Epithelial cell of prostate (primary cell): ENCODE results near the gene CCL21.
A peak's percentile ranks its signal among the peaks of the same experiment; 100 is the strongest.
"Not testable (repeated sequence)": the region's sequence is repeated elsewhere in the genome, so short reads cannot be mapped to it uniquely, and the experiment has no call there.

ENCODE experiments used
- DNase-seq: peaks from one replicate; pipeline ENCODE4 v3.0.0-alpha.2; 2011; ENCODE audit warnings: low read depth, low spot score
- H3K27ac ChIP-seq: fragments of 450-650 bp; 2 replicates; pipeline ENCODE4 v1.5.1; 2017; ENCODE audit warnings: mild to moderate bottlenecking

The CCL21 gene, protein sequence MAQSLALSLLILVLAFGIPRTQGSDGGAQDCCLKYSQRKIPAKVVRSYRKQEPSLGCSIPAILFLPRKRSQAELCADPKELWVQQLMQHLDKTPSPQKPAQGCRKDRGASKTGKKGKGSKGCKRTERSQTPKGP

GRCh38 chr9:34710023-34710422, at the start of gene CCL21:
TSS of gene CCL21 (minus strand) at chr9:34710136. CDS start at chr9:34710066, 70 bp downstream.
- no peak for DNase-seq
- H3K27ac ChIP-seq = no peak within 1 kb of the TSS

DNA sequence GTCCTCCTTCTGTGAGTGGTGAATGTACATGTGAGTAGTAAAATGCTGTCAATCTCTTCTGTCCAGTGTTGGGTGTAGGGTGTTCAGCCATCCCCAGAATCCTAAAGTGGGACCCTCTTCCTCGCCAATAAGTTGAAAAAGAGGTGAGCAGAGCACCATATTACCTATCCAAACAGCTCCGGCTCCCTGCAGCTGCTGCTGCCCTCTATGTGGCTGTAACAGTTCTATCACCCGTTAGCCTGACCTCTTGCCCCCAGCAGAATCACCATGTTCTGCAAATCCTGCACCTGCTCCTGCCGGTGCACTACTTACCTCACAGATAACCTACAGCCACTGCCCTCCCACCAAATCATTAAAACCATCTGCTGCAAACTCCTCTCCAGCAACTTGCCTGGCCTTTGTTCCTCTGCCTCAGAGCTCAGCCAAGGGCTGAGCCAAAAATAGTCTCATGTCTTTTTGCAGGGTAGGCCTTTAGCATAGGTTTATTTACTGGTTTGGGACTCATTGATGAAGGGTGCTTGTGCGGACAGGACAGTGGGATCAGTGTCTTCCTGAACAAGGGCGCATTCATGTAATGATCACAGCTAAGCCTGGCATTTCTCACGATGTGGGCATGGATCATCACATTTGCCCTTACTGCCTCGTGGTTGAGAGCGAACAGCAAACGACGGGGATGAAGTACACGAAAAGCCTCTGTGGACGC, 49.6 kb upstream of the CCL21 start:
- H3K27ac ChIP-seq = no peak overlapping the region

GRCh38 chr9:34750320-34750719, 40.4 kb upstream of the CCL21 start:
- not testable (repeated sequence) for DNase-seq, H3K27ac ChIP-seq

More for the DNA sequence above, 49.6 kb upstream of the CCL21 start:
- no peak for DNase-seq

- DNase-seq = no peak
- H3K27ac ChIP-seq = peak overlapping the region; percentile 98
Observed at GRCh38 chr9:34746526-34746925, 36.6 kb upstream of the CCL21 start.

DNA sequence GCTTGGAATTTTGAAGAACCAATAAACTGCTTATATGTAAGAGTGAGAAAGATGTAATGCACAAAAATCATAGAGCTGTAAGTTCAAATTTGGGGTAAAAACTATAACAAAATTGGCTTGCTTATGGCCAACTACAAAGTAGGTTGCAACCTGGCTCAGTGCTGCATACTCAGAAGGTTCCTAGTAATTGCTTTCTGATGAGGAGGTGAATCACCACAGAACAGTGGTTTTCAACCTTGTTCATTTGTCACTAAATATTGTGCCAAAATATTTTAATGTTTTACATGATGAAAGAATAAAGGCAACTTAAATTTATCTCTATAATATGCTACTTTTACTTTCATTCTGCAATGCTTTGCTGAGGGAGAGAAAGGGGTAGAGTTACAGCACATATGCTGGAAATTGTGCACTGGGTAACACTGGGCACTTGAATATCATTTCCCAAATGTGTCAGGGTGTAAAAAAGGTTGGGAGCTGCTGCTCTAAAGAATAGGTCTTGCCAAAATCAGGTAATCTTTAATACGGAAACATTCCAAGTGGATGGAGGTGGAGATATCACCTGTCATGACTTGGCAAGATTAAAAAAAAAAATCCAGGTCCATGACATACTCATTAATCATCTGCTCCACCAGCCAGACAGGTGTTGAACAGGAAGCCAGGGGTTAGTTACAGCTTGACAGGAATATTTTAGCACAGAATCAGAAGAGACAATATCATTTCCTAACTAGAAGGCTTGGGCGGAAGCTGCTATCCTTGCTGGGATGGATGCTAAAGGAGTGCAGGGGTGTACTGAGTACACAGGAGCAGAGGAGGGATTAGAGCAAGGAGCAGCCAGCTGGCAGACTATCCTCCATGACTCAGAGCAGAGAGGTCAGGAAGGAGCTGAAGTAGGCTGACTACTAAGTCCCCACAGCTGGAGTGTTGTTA, 34.6 kb upstream of the CCL21 start:
- H3K27ac ChIP-seq = peak overlapping the region; percentile 98
- peak; percentile 96 for DNase-seq

DNA sequence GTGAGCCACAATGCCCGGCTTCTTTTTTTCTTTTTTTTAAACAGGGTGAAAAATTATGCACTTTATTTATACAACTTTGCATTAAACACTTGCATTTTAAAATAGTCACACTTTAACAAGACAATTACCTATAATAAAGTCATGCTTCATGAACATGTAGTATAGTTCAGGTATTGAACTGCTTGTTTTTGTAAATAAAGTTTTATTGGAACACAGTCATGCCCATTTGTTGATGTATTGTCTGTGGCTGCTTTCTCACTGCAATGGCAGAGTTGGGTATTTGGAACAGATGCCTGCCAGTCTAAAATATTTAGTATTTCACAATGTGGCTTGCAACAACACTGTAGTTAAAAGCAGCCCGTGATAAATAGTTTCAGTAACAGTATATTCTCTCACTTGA, 32.8 kb upstream of the CCL21 start:
- peak overlapping the region; percentile 98 for H3K27ac ChIP-seq
- no peak for DNase-seq

DNA sequence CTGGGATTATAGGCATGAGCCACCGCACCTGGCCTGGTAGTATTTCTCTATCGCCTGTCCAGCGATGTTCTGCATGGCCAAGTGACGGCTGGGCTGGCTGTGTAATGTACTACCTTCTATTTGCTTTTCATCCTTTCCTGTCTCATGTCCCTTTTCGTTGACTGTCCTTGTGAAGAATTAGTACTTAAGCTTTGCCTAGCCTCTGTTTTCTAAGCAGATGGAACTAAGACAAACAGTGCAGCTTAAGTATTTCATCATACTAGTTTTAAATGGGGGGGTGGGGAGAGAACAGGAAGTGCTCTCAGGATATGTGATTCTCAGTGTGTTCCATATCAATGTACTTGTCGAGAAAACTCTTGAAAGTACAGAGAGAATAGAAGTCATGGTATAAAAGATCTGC, 31.7 kb upstream of the CCL21 start:
- no peak for DNase-seq
- H3K27ac ChIP-seq = peak overlapping the region; percentile 98

DNA sequence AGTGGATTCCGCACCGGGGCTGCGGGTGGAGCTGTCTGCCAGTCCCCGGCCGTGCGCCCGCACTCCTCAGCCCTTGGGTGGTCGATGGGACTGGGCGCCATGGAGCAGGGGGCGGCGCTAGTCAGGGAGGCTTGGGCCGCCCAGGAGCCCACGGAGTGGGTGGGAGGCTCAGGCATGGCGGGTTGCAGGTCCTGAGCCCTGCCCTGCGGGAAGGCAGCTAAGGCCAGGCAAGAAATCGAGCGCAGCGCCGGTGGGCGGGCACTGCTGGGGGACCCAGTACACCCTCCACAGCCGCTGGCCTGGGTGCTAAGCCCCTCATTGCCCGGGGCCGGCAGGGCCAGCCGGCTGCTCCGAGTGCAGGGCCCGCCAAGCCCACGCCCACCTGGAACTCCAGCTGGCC, 30.2 kb upstream of the CCL21 start:
- not testable (repeated sequence) for H3K27ac ChIP-seq, DNase-seq

DNA sequence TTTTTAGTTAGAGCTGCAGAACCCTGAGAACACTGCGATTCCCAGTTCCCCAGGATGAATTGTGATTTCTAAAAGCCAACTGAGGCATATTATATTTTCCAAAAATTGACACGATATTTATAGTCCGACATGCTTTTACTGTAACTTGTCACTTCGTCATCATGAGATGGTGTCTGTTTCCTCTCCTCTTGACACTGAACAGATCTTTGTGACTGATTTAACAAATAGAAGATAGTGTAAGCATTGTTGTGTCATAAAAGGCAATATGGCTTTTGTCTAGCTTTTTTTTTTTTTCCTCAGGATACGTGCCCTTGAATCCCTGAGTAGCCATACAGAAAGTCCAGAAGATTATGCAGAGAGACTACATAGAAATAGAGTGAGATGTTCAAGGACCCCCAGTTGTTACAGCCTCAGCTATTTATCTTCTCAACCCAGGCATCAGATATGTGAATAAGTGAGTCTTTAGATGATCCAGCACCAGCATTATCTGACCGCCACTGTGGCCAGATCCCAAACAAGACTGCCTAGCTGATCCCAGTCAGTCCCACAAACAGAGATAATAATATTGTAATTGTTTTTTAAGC, 27.8 kb upstream of the CCL21 start:
- no peak overlapping the region for H3K27ac ChIP-seq
- no peak for DNase-seq

DNA sequence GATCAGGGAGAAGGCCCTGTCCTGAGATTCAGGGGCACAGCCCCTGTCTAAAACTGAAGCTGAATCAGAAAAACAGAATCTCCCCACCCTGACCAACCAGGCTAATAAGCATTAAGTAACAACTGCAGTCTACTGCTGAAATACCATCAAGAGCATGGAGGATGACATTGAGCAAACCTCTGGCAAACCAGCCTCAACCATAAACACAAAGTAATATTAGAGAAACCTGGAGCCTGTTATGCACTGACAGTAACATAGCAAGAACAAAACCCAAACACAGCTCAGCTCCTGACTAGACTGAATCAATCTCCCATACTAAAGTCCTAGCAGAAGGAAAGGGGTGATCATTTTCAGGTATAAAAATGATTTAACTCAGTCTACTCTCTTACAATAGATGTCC, 24.8 kb upstream of the CCL21 start:
- no peak for DNase-seq
- no peak overlapping the region for H3K27ac ChIP-seq

- no peak for DNase-seq
- no peak overlapping the region for H3K27ac ChIP-seq
Observed at GRCh38 chr9:34732886-34733285, 22.9 kb upstream of the CCL21 start.

DNA sequence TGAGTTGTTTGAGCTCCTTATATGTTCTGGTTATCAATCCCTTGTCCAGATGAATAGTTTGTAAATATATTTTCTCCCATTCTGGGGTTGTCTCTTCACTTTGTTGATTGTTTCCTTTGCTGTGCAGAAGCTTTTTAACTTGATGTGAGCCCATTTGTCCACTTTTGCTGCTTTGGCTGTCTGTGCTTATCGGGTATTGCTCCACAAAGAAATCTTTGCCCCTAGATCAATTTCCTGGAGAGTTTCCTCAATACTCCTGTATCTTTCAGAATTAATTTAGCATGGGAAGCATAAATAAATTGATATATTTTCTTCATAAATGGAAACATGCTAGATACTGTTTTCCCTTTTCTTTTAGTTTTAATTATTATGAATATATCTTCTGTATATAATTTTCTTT, 22.5 kb upstream of the CCL21 start:
- no peak for DNase-seq
- no peak overlapping the region for H3K27ac ChIP-seq

DNA sequence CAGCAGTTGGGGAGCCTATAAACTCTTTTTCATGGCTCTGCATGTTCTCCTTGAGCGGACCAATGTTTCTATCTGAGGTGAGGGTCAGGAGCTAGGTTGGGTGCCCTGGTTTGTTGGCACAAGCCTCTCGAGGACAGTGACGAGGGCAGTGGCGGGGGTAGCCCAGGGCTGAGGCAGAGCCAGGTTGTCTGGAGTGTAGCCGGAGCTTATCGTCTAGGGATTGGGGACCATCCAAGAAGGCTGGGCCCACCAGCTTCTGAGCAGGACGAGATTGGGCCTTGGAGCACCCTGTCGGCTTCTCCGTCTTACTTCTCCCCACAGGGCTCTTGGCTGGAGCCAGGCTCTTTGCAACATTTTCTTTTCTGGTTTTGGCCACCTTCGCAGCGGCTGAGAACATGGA, 13.2 kb upstream of the CCL21 start:
- no peak overlapping the region for H3K27ac ChIP-seq
- no peak for DNase-seq

GRCh38 chr9:34719769-34720025, 9.8 kb upstream of the CCL21 start:
- H3K27ac ChIP-seq, DNase-seq: not testable (repeated sequence)

DNA sequence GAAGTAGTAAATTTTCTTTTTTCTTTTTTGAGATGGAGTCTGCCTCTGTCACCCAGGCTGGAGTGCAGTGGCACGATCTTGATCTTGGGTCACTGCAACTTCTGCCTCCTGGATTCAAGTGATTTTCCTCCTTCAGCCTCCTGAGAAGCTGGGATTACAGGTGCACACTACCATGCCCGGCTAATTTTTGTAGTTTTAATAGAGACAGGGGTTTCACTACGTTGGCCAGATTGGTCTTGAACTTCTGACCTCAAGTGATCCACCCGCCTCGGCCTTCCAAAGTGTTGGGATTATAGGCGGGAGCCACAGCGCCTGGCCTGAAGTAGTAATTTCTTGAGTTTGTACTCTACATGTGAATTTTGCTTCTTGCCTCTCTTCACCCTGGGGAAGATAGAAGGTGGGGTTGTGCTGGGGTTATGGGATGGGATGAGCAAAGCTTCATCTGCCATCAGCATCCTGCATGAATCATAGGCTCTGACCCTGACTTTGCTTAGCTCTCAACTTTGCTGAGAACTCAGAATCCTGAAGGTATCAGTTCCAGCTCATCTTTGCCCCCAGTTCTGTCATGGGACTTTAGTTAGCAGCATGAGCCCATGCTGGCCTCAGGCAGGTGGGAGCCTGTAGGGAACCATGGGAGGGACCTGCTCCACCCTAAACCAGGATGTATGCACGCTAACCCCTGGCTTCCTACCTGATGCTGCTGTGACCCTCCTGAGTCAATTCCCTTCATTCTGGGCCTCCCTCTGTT, 9.3 kb upstream of the CCL21 start:
- H3K27ac ChIP-seq = no peak overlapping the region
- no peak for DNase-seq

- DNase-seq = no peak
- no peak overlapping the region for H3K27ac ChIP-seq
Observed at GRCh38 chr9:34717996-34718614, 8.2 kb upstream of the CCL21 start.

GRCh38 chr9:34716711-34717110, 6.8 kb upstream of the CCL21 start:
- H3K27ac ChIP-seq = no peak overlapping the region
- no peak for DNase-seq

GRCh38 chr9:34715639-34716215, 5.8 kb upstream of the CCL21 start:
- H3K27ac ChIP-seq = no peak overlapping the region
- DNase-seq = peak; percentile 14

DNA sequence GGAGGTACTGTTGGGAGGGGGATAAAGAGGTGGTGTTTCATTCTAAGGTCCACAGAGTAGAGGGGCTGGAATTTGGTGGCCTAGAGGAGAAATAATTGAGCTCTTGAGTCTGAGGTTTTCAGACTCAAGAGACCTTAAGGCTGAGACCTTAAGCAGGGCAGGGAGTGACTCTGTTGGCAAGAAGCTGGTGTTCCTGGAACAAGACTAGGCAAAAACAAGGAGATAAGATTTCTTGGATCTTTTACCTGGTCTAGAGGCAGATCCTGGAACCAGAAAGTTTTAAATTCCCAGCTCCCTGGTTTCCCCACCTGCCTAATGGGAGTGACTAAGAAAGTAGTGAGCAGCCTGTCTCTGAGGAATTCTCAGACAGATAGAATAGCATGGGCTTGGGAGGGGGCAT, 4.1 kb upstream of the CCL21 start:
- no peak overlapping the region for H3K27ac ChIP-seq

DNA sequence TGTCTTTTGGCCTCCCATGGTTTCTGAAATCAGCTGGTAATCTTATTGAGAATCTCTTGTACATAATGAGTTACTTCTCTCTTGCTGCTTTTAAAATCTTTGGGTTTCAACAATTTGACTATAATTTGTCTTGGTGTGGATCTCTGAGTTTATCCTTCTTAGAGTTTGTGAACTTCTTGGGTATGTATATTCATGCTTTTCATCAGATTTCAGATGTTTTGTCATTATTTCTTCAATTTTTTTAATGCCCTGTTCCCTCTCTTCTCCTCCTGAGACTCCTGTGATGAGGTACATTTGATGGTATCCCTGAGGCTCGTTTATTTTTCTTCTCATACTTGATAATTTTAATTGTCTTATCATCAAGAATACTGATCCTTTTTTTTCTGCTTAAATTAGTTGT, 2.2 kb upstream of the CCL21 start:
- H3K27ac ChIP-seq = no peak overlapping the region
- DNase-seq = no peak

More for the DNA sequence above, 4.1 kb upstream of the CCL21 start:
- DNase-seq = no peak
